ENCODE results near the gene TAOK3. TPM values are rescaled to one million over a fixed set of nuclear protein-coding genes. Genes with fewer than 3 reads are reported as not detected.

Gene TAOK3
- total RNA-seq, 2 donors from 2014 or later = 52.3 to 59.6 TPM

DNA sequence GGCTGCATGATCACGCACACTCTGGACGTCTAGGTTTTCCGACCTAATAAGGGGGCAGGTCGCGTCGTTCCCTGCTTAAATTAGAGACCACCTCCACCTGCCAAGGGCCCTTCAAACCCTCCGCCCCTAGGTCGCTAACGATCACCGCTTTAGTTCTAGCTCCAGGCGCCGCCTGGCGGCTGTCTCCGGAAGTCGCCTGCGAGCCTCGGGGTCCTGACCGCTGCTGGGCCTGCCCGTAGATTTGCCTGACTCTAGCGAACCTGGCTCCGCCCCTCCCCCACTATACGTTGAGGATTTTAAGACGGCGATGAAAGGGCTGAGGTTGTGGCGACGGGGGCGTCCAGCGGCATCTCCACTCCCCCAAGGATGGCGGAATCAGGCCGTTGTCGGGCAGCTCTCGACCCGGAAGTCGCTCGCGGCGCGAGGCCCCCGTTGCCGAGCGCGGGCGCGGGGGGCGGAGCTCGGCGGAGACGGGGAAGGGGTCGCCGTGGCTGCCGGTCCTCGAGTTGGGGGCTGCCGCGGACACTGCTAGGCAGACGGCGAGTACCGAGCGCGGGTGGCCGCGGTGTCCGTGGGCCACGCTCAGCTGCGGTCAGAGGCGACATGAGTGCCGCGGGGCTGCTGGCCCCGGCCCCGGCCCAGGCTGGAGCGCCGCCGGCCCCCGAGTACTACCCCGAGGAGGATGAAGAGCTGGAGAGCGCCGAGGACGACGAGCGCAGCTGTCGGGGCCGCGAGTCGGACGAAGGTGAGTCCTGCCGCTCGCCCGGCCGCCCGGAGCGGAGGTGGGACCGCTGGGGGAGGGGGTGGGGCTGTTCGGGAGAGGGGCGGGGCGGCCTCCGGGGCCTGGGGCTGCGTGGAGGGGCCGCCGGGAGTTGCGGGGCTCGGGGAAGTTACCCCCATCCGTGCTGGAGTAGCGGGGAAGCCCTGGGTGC, 3.6 kb upstream of the TAOK3 start, which contains the start of gene SUDS3:
SUDS3 (plus strand) TSS at position 467 of the 932 bp plus-strand sequence; CDS start at position 604, 137 bp downstream.
- DNase-seq (ENCODE audit: low spot score) (peak; percentile 84), ATAC-seq (ENCODE audit: insufficient number of reproducible peaks, low FRiP score, low read depth) (peak; percentile 57)
- H3K27me3 ChIP-seq (replicated peaks; ENCODE audit: insufficient read depth) = no peaks in the 10 kb centered on the region
- TF ChIP-seq, protein P1, sequence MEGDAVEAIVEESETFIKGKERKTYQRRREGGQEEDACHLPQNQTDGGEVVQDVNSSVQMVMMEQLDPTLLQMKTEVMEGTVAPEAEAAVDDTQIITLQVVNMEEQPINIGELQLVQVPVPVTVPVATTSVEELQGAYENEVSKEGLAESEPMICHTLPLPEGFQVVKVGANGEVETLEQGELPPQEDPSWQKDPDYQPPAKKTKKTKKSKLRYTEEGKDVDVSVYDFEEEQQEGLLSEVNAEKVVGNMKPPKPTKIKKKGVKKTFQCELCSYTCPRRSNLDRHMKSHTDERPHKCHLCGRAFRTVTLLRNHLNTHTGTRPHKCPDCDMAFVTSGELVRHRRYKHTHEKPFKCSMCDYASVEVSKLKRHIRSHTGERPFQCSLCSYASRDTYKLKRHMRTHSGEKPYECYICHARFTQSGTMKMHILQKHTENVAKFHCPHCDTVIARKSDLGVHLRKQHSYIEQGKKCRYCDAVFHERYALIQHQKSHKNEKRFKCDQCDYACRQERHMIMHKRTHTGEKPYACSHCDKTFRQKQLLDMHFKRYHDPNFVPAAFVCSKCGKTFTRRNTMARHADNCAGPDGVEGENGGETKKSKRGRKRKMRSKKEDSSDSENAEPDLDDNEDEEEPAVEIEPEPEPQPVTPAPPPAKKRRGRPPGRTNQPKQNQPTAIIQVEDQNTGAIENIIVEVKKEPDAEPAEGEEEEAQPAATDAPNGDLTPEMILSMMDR (IDR thresholded peaks at IDR 0.05) = peak; percentile 99
- peaks cover 18 to 35% of the 10 kb centered on the region in 2 donors for H3K4me1 ChIP-seq (ENCODE audit: control insufficient read depth in 1 of 2, low read depth in 2 of 2)
- peak within 1 kb of the TSS; percentile 88 to 92 for H3K27ac ChIP-seq
- peak within 1 kb of the TSS; percentile 85 for H3K4me3 ChIP-seq
- no peaks in the 10 kb centered on the region for H3K9me3 ChIP-seq
- H3K36me3 ChIP-seq = peaks cover 10% of the 10 kb centered on the region

DNA sequence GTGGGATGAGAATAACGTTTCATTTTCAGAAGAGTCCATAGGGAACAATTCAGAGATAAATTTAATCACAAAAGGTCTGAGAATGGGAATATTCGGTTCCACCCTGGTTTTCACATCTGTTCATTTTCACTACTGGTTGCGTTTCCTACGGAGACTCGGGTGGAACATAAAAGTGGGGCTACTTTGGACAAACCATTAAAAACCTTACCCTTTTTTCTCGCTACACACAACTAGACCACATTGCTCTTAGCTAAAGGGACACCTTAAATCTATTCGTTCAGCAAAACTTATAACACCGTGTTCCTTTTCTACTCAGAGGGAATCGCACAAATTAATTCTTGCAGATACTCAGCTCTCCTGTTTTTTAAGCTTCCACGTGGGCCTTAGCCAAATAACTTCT, 2.6 kb upstream of the TAOK3 start:
- no peak for DNase-seq (ENCODE audit: low spot score)
- Histone ChIP-seq H3K4me3 (peak overlapping the region; percentile 85), H3K4me1 (ENCODE audit: control insufficient read depth in 1 of 2, low read depth in 2 of 2) (peaks cover 18 to 44% of the 10 kb centered on the region in 2 donors), H3K36me3 (peaks cover 3% of the 10 kb centered on the region), H3K9me3 (no peaks in the 10 kb centered on the region), H3K27me3 (replicated peaks; ENCODE audit: insufficient read depth) (no peaks in the 10 kb centered on the region), H3K27ac (peak overlapping the region; percentile 88 to 92)
- ATAC-seq (ENCODE audit: insufficient number of reproducible peaks, low FRiP score, low read depth) = no peak
- TF ChIP-seq, protein P1 (IDR thresholded peaks at IDR 0.05) = no peak

DNA sequence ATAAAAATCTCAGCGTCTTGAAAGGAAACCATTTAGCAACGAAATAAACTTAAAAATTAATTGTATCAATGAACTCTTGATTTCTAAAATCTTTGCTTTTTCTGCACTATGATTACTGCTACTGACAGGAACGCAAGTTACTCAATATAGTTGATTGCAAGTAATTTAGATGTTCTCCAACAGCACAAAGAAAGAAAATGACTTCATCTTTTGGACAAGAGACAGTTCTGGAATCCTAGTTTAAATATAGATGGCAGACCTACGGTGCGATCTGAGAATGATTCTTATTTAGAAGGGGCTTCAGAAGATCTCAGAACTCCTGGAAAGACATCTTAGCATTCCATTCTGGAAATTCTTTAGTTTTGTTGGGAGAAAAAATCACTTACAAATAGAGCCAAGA, 2.2 kb upstream of the TAOK3 start:
- TF ChIP-seq, protein P1 (IDR thresholded peaks at IDR 0.05) = no peak
- H3K4me3 ChIP-seq = peak overlapping the region; percentile 85
- no peak for ATAC-seq (ENCODE audit: insufficient number of reproducible peaks, low FRiP score, low read depth)
- H3K27me3 ChIP-seq (replicated peaks; ENCODE audit: insufficient read depth) = no peaks in the 10 kb centered on the region
- peak overlapping the region in 1 of 2 donors; percentile 92 for H3K27ac ChIP-seq
- peaks cover 2% of the 10 kb centered on the region for H3K36me3 ChIP-seq
- DNase-seq (ENCODE audit: low spot score) = no peak
- H3K9me3 ChIP-seq = no peaks in the 10 kb centered on the region
- peaks cover 19 to 48% of the 10 kb centered on the region in 2 donors for H3K4me1 ChIP-seq (ENCODE audit: control insufficient read depth in 1 of 2, low read depth in 2 of 2)

DNA sequence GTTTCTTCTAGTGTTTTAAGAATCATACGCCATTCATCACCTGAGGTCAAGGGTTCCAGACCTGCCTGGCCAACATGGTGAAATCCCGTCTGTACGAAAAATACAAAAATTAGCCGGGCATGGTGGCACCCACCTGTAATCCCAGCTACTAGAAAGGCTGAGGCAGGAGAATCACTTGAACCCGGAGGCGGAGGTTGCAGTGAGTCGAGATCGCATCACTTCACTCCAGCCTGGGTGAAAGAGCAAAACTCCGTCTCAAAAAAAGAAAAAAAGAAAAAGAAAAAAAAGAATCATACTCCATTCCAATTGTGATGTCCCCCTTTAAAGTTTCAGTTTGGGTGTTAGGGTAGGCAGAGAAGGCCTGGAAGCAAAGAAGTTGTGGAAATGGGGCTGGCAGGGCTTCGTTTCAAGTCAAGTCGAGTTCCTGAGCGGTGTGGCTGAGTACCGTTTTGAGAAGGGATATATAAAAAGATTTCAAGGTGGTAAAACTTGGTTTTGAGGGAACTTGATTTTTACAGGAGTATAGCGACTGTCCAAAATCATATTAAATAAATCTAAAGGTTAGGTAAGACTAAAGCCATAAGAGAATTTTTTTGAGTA, 1.5 kb upstream of the TAOK3 start:
- H3K27me3 ChIP-seq (replicated peaks; ENCODE audit: insufficient read depth) = no peaks in the 10 kb centered on the region
- H3K27ac ChIP-seq = peak overlapping the region; percentile 4 to 92
- ATAC-seq (ENCODE audit: insufficient number of reproducible peaks, low FRiP score, low read depth) = no peak
- H3K4me3 ChIP-seq = peak overlapping the region; percentile 97
- no peaks in the 10 kb centered on the region for H3K9me3 ChIP-seq
- DNase-seq (ENCODE audit: low spot score) = no peak
- H3K4me1 ChIP-seq (ENCODE audit: control insufficient read depth in 1 of 2, low read depth in 2 of 2) = peaks cover 22 to 52% of the 10 kb centered on the region in 2 donors
- no peaks in the 10 kb centered on the region for H3K36me3 ChIP-seq
- TF ChIP-seq, protein P1 (IDR thresholded peaks at IDR 0.05) = no peak

- H3K36me3 ChIP-seq = no peaks in the 10 kb centered on the region
- ATAC-seq (ENCODE audit: insufficient number of reproducible peaks, low FRiP score, low read depth) (no peak), DNase-seq (ENCODE audit: low spot score) (no peak)
- H3K4me1 ChIP-seq (ENCODE audit: control insufficient read depth in 1 of 2, low read depth in 2 of 2) = peaks cover 22 to 52% of the 10 kb centered on the region in 2 donors
- H3K4me3 ChIP-seq = peak overlapping the region; percentile 97
- TF ChIP-seq, protein P1 (IDR thresholded peaks at IDR 0.05) = no peak
- H3K27me3 ChIP-seq (replicated peaks; ENCODE audit: insufficient read depth) = no peaks in the 10 kb centered on the region
- peak overlapping the region; percentile 79 to 92 for H3K27ac ChIP-seq
- no peaks in the 10 kb centered on the region for H3K9me3 ChIP-seq
Observed at GRCh38 chr12:118373616-118374015, 909 bp upstream of the TAOK3 start.

All from thoracic aorta (tissue), 2 donors.